ENCODE data around the gene BID.

DNA sequence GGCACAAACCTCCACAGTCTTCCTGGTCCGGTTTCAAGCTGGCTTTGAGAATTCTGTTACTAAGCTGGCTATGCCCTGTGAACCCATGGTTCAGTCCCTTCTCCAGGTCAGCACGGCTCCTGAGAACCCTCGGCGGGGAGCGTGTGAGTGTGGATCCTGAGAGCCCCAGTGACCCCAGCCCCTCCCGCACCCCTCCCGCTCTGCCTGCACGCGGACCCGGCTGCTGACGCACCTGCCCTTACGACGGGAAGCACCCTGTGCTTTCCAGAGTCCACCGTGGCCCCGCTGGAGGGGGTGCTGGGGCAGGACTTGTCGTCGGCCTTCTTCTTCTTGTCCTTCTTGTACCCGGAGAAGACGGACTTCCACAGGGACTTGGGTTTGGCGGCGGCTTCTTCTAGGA, 42.8 kb upstream of the BID start:
- TF ChIP-seq, protein P1, sequence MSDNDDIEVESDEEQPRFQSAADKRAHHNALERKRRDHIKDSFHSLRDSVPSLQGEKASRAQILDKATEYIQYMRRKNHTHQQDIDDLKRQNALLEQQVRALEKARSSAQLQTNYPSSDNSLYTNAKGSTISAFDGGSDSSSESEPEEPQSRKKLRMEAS (IDR thresholded peaks at IDR 0.05) = no peak
- TF ChIP-seq, protein P2, sequence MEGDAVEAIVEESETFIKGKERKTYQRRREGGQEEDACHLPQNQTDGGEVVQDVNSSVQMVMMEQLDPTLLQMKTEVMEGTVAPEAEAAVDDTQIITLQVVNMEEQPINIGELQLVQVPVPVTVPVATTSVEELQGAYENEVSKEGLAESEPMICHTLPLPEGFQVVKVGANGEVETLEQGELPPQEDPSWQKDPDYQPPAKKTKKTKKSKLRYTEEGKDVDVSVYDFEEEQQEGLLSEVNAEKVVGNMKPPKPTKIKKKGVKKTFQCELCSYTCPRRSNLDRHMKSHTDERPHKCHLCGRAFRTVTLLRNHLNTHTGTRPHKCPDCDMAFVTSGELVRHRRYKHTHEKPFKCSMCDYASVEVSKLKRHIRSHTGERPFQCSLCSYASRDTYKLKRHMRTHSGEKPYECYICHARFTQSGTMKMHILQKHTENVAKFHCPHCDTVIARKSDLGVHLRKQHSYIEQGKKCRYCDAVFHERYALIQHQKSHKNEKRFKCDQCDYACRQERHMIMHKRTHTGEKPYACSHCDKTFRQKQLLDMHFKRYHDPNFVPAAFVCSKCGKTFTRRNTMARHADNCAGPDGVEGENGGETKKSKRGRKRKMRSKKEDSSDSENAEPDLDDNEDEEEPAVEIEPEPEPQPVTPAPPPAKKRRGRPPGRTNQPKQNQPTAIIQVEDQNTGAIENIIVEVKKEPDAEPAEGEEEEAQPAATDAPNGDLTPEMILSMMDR (IDR thresholded peaks at IDR 0.05 in 2 of 3, conservative IDR thresholded peaks at IDR 0.05 in 1 of 3; ENCODE audit: borderline replicate concordance in 1 of 3, insufficient read depth in 1 of 3, low read depth in 2 of 3, low read length in 2 of 3) = no peak
- TF ChIP-seq POLR2AphosphoS5 (IDR thresholded peaks at IDR 0.05; ENCODE audit: low read depth, low read length) = no peak
- TF ChIP-seq ELF1 (IDR thresholded peaks at IDR 0.05; ENCODE audit: borderline replicate concordance, low read depth) = no peak
- TF ChIP-seq, protein P3, sequence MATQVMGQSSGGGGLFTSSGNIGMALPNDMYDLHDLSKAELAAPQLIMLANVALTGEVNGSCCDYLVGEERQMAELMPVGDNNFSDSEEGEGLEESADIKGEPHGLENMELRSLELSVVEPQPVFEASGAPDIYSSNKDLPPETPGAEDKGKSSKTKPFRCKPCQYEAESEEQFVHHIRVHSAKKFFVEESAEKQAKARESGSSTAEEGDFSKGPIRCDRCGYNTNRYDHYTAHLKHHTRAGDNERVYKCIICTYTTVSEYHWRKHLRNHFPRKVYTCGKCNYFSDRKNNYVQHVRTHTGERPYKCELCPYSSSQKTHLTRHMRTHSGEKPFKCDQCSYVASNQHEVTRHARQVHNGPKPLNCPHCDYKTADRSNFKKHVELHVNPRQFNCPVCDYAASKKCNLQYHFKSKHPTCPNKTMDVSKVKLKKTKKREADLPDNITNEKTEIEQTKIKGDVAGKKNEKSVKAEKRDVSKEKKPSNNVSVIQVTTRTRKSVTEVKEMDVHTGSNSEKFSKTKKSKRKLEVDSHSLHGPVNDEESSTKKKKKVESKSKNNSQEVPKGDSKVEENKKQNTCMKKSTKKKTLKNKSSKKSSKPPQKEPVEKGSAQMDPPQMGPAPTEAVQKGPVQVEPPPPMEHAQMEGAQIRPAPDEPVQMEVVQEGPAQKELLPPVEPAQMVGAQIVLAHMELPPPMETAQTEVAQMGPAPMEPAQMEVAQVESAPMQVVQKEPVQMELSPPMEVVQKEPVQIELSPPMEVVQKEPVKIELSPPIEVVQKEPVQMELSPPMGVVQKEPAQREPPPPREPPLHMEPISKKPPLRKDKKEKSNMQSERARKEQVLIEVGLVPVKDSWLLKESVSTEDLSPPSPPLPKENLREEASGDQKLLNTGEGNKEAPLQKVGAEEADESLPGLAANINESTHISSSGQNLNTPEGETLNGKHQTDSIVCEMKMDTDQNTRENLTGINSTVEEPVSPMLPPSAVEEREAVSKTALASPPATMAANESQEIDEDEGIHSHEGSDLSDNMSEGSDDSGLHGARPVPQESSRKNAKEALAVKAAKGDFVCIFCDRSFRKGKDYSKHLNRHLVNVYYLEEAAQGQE (IDR thresholded peaks at IDR 0.05; ENCODE audit: low read depth) = no peak
- no peak for TF ChIP-seq JUND (IDR thresholded peaks at IDR 0.05)
